H9 (cell line): ENCODE data around the gene CNDP2. TPM values are rescaled to one million over a fixed set of nuclear protein-coding genes. Genes with fewer than 3 reads are reported as not detected.

Experiments used
- DNase-seq: peaks from one replicate; pipeline ENCODE4 v3.0.0-alpha.2; 2017
- H2AFZ ChIP-seq: one replicate; pipeline ENCODE4 v1.6.1; 2013; ENCODE audit warnings: mild to moderate bottlenecking, low read length, control low read depth, moderate library complexity
- H2AK5ac ChIP-seq: 2 replicates; pipeline ENCODE4 v1.6.1; 2013; ENCODE audit warnings: low read length, control low read depth, mixed read lengths; ENCODE audit not compliant: insufficient read length
- H2BK120ac ChIP-seq: one replicate; pipeline ENCODE4 v1.6.1; 2013; ENCODE audit warnings: low read depth, mild to moderate bottlenecking, low read length, control low read depth, inconsistent platforms; ENCODE audit not compliant: poor library complexity, severe bottlenecking
- H2BK12ac ChIP-seq: 2 replicates; pipeline ENCODE4 v1.6.1; 2013; ENCODE audit warnings: low read length, control low read depth, mixed read lengths, low read depth; ENCODE audit not compliant: insufficient read length
- H2BK15ac ChIP-seq: 2 replicates; pipeline ENCODE4 v1.6.1; 2013; ENCODE audit warnings: low read depth, low read length, control low read depth
- H2BK20ac ChIP-seq: one replicate; pipeline ENCODE4 v1.6.1; 2013; ENCODE audit warnings: low read depth, mild to moderate bottlenecking, low read length, control low read depth, inconsistent platforms; ENCODE audit not compliant: poor library complexity, severe bottlenecking
- H2BK5ac ChIP-seq: 2 replicates; pipeline ENCODE4 v1.6.1; 2013; ENCODE audit warnings: low read length, control low read depth, mixed read lengths; ENCODE audit not compliant: insufficient read length
- H3K14ac ChIP-seq: 2 replicates; pipeline ENCODE4 v1.6.1; 2013; ENCODE audit warnings: low read length, control low read depth; ENCODE audit not compliant: insufficient read depth
- H3K18ac ChIP-seq: 2 replicates; pipeline ENCODE4 v1.6.1; 2013; ENCODE audit warnings: low read depth, mild to moderate bottlenecking, mixed read lengths, low read length, control low read depth; ENCODE audit not compliant: insufficient read length
- H3K23ac ChIP-seq: 2 replicates; pipeline ENCODE4 v1.6.1; 2013; ENCODE audit warnings: low read length, control low read depth, mixed read lengths, low read depth; ENCODE audit not compliant: insufficient read length
- H3K23me2 ChIP-seq: 2 replicates; pipeline ENCODE4 v1.6.1; 2013; ENCODE audit warnings: low read depth, mild to moderate bottlenecking, mixed read lengths, low read length, control low read depth; ENCODE audit not compliant: insufficient read length, poor library complexity, severe bottlenecking
- H3K27ac ChIP-seq: 2 replicates; pipeline ENCODE4 v1.5.1; 2013; ENCODE audit warnings: low read length, control low read depth, mixed read lengths, low read depth; ENCODE audit not compliant: insufficient read length
- H3K27me3 ChIP-seq: 2 replicates; pipeline ENCODE4 v1.6.1; 2013; ENCODE audit warnings: low read length, control low read depth, inconsistent platforms; ENCODE audit not compliant: insufficient read depth
- H3K4ac ChIP-seq: 2 replicates; pipeline ENCODE4 v1.6.1; 2013; ENCODE audit warnings: low read depth, mild to moderate bottlenecking, control low read depth, inconsistent platforms, low read length, moderate library complexity
- H3K4me1 ChIP-seq: 2 replicates; pipeline ENCODE4 v1.6.1; 2013; ENCODE audit warnings: low read length, control low read depth, inconsistent platforms; ENCODE audit not compliant: insufficient read depth
- H3K4me2 ChIP-seq: 2 replicates; pipeline ENCODE4 v1.6.1; 2013; ENCODE audit warnings: low read length, control low read depth, mixed read lengths; ENCODE audit not compliant: insufficient read length, insufficient read depth
- H3K56ac ChIP-seq: 2 replicates; pipeline ENCODE4 v1.6.1; 2013; ENCODE audit warnings: low read depth, mild to moderate bottlenecking, mixed read lengths, low read length, control low read depth; ENCODE audit not compliant: insufficient read length
- H3K79me1 ChIP-seq: 2 replicates; pipeline ENCODE4 v1.6.1; 2013; ENCODE audit warnings: low read depth, mild to moderate bottlenecking, moderate library complexity, low read length, control low read depth, inconsistent platforms; ENCODE audit not compliant: insufficient read depth, poor library complexity, severe bottlenecking
- H3K79me2 ChIP-seq: 2 replicates; pipeline ENCODE4 v1.6.1; 2013; ENCODE audit warnings: low read length, control low read depth, inconsistent platforms; ENCODE audit not compliant: insufficient read depth
- H3K9ac ChIP-seq: 2 replicates; pipeline ENCODE4 v1.6.1; 2013; ENCODE audit warnings: low read length, control low read depth, mixed read lengths; ENCODE audit not compliant: insufficient read length; ENCODE audit errors: extremely low read depth
- H3K9me3 ChIP-seq: one replicate; pipeline ENCODE4 v1.6.1; 2013; ENCODE audit warnings: low read depth, low read length, inconsistent platforms; ENCODE audit not compliant: control insufficient read depth
- H3T11ph ChIP-seq: one replicate; pipeline ENCODE4 v1.6.1; 2013; ENCODE audit warnings: mild to moderate bottlenecking, low read length, control low read depth, inconsistent platforms
- H4K20me1 ChIP-seq: one replicate; pipeline ENCODE4 v1.6.1; 2013; ENCODE audit not compliant: control insufficient read depth, insufficient read length, insufficient read depth
- H4K5ac ChIP-seq: 2 replicates; pipeline ENCODE4 v1.6.1; 2013; ENCODE audit warnings: low read depth, mild to moderate bottlenecking, mixed read lengths, low read length, control low read depth; ENCODE audit not compliant: insufficient read length
- H4K8ac ChIP-seq: replicated peaks from 2 replicates; pipeline ENCODE4 v1.6.1; 2013; ENCODE audit warnings: low read length, control low read depth, mixed read lengths, low read depth; ENCODE audit not compliant: insufficient read length
- H4K91ac ChIP-seq: 2 replicates; pipeline ENCODE4 v1.6.1; 2013; ENCODE audit warnings: low read depth, mild to moderate bottlenecking, moderate library complexity, mixed read lengths, low read length, control low read depth; ENCODE audit not compliant: insufficient read length
- H3K27ac Mint-ChIP-seq, 3 experiments: 2 replicates in 2 of 3; 3 replicates in 1 of 3; pipeline ENCODE4 v1.8.0; 2020 to 2021; ENCODE audit warnings: mixed read lengths in 3 of 3, mild to moderate bottlenecking in 1 of 3, moderate library complexity in 1 of 3
- H3K27me3 Mint-ChIP-seq: 2 replicates; pipeline ENCODE4 v1.8.0; 2021; ENCODE audit warnings: low read depth, mild to moderate bottlenecking, moderate library complexity, mixed read lengths
- H3K36me3 Mint-ChIP-seq, 3 experiments: 2 replicates in 2 of 3; 3 replicates in 1 of 3; pipeline ENCODE4 v1.8.0; 2020 to 2021; ENCODE audit warnings: low read depth in 3 of 3, mixed read lengths in 3 of 3; ENCODE audit not compliant: insufficient read depth in 1 of 3
- H3K4me1 Mint-ChIP-seq, 2 experiments: 2 replicates each; pipeline ENCODE4 v1.8.0; 2020; ENCODE audit warnings: mixed read lengths in 2 of 2
- H3K4me3 Mint-ChIP-seq, 2 experiments: 2 replicates in 1 of 2; 3 replicates in 1 of 2; pipeline ENCODE4 v1.8.0; 2020 to 2021; ENCODE audit warnings: mild to moderate bottlenecking in 2 of 2, mixed read lengths in 2 of 2, moderate library complexity in 1 of 2
- H3K9me3 Mint-ChIP-seq, 2 experiments: 2 replicates in 1 of 2; 3 replicates in 1 of 2; pipeline ENCODE4 v1.8.0; 2020; ENCODE audit warnings: mild to moderate bottlenecking in 2 of 2, mixed read lengths in 2 of 2, moderate library complexity in 1 of 2
- CTCF ChIP-seq: fragments of 200-600 bp; sonication (generic); conservative IDR thresholded peaks from 3 replicates; pipeline ENCODE4 v1.8.0; 2021; ENCODE audit warnings: antibody characterized with exemption, mild to moderate bottlenecking
- WGBS: extraction: QIAGEN DNeasy Blood & Tissue Kit; methylation state at CpG from one replicate; pipeline ENCODE4 v1.1.7; 2013; ENCODE audit warnings: missing lambda C conversion rate, low lambda C conversion rate, mixed read lengths; ENCODE audit not compliant: insufficient read length; ENCODE audit errors: extremely low coverage; 5-methylcytosine and 5-hydroxymethylcytosine counted together
- total RNA-seq: library from RNA; stranded (reverse); gene quantifications from 2 replicates; pipeline ENCODE4 v1.2.1, GENCODE V29; 2021

The CNDP2 gene
- total RNA-seq, 1 experiment from 2014 or later = 212 TPM

GRCh38 chr18:74488864-74489263 lies 7.3 kb upstream of the CNDP2 start:
- no peak overlapping the region for H4K91ac ChIP-seq

More at GRCh38 chr18:74488864-74489263, 7.3 kb upstream of the CNDP2 start:
- Mint-ChIP-seq H3K27me3 (0 out of 2 replicates have a peak, but pooled peaks cover 1% of the 10 kb centered on the region), H3K27ac (no peak overlapping the region; a peak in 1 of 7 replicates), H3K36me3 (no peaks in the 10 kb centered on the region; a peak in 1 of 7 replicates), H3K4me3 (no peak overlapping the region), H3K9me3 (peaks cover 2 to 4% of the 10 kb centered on the region in 2 experiments; a peak in 2 of 5 replicates), H3K4me1 (peaks cover 0 to 2% of the 10 kb centered on the region in 2 experiments; a peak in 2 of 4 replicates)
- no peak overlapping the region for H2BK15ac ChIP-seq
- no peak overlapping the region for H3K4me2 ChIP-seq
- H3K79me1 ChIP-seq = no peaks in the 10 kb centered on the region
- no peaks in the 10 kb centered on the region for H4K20me1 ChIP-seq
- no peaks in the 10 kb centered on the region for H3K4me1 ChIP-seq
- no peak overlapping the region for H3T11ph ChIP-seq
- H3K9ac ChIP-seq = no peak overlapping the region
- H4K5ac ChIP-seq = no peak overlapping the region
- H3K9me3 ChIP-seq = no peaks in the 10 kb centered on the region
- no CpG with 5 or more reads among the region's 8 CpGs for whole genome bisulfite sequencing
- H3K4ac ChIP-seq = no peak overlapping the region
- H2BK5ac ChIP-seq = no peak overlapping the region
- no peaks in the 10 kb centered on the region; the same call in 1 of the 2 replicates for H3K79me2 ChIP-seq
- H3K23ac ChIP-seq = no peak overlapping the region
- H2AFZ ChIP-seq = no peak overlapping the region
- no peak overlapping the region for H3K18ac ChIP-seq
- H2AK5ac ChIP-seq = no peak overlapping the region
- no peak overlapping the region for H3K56ac ChIP-seq
- no peak overlapping the region for H4K8ac ChIP-seq
- no peak overlapping the region for H3K27ac ChIP-seq
- H2BK20ac ChIP-seq = no peak overlapping the region
- no peak overlapping the region for H2BK12ac ChIP-seq
- no peaks in the 10 kb centered on the region for H3K23me2 ChIP-seq
- H3K14ac ChIP-seq = no peak overlapping the region
- H3K27me3 ChIP-seq = no peaks in the 10 kb centered on the region
- no peak for TF ChIP-seq CTCF
- H2BK120ac ChIP-seq = no peak overlapping the region
- no peak for DNase-seq
